Stimulated activated CD4-positive, alpha-beta T cell treated with anti-CD3 and anti-CD28 coated beads, TNF-alpha, amount 100 ng/mL, for 24 hours (primary cell): ENCODE data around the gene IDS.
"Not testable (repeated sequence)": the region's sequence is repeated elsewhere in the genome, so short reads cannot be mapped to it uniquely, and the experiment has no call there.

Source experiments
- DNase-seq, 3 experiments: peaks; one replicate each; pipeline ENCODE4 v3.0.0-alpha.2; 2020; ENCODE audit warnings: low read depth in 3 of 3

Gene IDS

DNA sequence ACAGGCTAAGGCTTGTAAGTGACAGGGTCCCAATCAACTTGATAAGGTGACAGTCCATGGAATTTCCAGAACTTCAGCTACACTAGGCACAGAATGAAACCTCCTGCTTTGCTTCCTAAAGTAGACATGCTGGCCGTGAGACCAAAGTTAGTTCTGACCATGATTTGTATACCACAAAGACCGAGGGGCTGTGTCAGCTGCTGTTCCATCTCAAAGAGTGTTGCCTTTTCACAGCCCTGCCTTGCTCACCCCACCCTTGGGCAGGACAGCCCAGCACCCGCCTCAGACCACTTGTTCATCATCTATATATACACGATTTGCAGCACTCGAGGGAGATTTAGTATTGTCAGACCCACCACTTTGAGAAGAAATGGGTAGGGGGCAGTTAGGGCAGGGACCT lies 5.3 kb downstream of the IDS start:
- no peak for DNase-seq

DNA sequence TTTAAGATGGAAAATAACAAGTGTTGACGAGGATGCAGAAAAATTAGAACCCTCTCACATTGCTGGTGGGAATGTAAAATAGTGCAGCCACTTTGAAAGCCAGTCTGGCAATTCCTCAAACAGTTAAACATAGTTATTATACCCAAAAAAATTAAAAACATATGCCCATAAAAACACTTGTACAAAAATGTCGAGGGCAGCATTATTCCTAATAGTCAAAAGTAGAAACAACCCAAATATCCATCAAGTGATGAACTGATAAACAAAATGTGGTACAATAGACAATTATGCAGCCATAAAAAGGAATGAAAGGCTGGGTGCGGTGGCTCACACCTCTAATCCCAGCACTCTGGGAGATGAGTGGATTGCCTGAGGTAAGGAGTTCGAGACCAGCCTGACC lies 6.3 kb downstream of the IDS start:
- DNase-seq = no peak

DNA sequence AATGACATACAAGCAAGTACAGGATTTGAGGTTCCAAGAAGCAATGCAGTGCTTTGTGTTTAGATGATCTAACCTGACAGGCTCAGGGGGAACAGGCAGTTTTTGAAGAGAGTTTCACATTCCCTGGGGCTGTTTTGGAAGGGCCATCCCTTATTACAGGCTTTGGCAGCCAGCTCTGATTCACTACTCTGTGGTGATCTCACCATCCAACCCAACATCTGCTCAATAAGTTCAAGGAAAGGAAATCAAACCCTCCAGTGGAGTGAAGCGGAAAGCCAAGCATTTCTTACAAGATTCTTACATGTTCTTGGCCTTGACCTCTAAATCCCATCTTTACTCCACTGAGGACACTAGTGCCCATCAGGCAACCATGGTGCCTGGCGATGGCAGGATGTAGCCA lies 7.5 kb downstream of the IDS start:
- no peak for DNase-seq

DNA sequence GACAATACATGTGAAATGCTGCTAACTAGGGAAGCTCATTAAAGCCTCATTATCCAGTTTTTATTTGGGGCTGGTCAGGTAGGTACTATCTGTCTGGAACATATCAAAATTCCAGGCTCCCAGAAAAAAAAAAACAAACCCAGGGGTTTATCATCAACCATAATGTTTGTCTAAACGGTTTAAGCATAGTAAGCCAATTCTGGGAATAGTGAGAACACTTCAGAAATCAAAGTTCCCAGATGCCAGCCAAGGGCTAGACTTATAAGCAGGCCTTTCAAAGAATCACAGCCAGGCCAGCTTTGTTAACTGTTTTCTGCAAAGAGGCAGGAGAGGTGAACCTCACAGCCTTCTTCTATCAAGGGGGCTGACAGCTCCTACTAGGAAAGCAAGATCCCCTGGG lies 8.1 kb downstream of the IDS start:
- no peak for DNase-seq

DNA sequence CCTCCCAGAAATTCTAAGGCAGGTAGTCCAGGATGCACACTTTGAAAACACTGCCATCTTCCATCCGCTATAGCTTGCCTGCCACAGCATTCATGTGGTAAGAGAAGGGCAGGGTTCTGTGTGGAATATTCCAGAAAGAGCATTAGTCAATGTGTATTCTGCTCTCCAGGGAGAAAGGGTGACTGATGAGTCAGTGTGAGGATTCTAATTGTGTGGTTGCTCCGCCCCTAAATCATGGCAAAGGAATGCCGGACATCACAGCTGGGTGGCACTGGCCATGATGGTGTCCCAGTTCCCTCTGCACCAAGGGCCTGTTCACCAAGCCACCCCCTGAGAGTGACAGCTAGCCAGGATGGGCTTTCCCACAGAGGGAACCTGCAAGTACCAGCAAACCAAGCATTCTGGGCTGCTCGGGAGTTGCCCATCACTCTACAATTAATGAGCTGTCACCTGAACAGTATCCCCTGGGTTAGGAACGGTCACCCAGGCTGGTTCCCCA lies 9.5 kb downstream of the IDS start:
- no peak for DNase-seq

DNA sequence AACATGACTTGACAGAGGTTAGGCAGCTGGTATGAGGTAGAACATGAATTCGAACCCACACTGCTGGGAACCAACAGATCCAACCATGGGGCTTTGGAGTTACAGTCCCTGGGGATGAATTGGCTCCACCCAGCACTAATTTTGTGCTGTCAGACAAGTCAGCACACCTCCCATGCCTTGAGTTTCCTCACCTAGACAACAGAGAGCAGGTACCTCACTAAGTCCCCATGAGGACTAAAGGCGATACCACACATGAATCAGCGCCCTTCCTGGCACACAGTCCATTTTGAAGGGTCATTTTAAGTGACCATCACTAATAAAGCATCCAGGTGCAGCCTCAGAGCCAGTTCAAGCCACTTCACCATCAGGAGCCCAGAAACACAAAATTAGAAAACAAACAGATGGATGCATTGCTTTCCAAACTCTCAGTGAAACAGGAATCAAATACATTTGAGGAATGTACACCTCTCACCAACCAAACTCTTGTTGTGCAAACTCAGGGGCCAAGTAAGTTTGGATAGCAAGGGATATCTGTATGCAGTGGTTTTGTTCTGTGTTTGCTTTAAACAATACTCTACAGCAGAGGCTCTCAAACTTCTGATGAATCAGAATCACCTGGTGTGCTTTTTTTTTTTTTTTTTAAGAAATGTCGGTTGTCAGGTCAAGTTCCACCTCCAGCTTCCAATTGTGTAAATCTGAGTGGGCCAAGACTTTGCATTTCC lies 10.1 kb downstream of the IDS start:
- no peak for DNase-seq

DNA sequence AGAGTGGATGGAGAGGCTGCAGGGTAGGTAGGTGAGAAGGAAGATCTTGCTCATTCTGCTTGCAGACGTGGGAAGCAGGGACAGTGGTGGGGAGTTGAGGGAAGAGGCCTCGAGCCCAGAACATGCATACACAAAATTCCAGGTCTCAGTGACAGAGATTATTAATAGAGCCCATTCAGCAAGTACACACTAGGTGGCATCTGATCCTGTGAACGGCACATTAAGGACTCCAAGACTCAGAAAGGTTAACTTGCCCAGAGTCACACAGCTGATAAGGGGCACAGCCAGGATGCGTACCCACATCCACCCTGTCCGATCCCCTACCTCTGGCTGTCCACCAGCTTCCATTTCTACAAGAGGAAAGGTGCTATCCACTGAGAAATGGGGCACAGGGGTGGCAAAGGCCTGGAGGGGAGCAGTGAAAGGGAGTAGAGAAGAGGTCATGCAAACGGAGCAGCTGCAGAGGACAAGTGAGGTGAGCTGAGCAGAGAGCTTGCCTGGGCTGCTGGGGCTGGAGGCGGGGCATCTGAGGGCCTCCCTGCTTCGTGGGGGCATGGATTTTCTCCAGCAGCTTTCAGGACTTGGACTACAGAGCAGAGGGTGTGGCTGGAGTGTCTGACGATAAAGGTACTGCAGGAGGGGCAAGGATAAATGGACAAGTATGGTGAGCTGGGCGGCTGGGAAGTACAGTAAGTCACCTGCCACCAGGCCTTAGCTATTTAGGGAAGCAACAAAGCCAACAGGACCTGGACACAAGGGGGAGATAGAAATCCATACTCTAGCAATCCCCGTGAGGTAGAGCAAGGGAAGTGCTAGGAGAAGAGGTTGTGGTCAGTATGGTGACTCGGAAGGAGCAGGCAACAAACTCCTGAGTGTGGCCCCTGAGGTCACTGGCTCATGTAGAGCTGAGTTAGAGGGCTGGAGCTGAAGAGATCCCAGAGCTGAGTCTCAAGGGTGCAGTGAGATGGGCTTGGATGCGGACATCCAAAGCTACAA lies 11.2 kb downstream of the IDS start:
- no peak for DNase-seq

DNA sequence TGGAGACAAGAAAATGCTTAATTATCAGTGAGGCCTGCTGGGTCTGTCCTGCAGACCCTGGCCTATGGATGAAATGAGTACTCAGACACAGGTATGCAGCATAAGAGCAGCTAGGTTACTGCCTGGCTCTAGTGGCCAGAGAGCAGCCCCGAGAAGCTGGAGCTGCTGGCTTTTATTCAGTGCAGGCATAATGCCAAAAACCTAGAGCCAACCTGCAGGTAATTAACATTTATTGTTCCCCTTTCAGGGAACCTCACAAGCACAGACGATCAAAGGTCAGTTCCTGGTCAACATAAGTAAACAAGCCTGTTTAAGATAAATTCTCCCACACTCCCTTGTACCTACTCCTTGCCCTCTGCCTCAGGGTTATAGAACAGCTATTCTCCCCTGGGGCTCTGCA lies 13.3 kb downstream of the IDS start:
- DNase-seq = no peak

DNA sequence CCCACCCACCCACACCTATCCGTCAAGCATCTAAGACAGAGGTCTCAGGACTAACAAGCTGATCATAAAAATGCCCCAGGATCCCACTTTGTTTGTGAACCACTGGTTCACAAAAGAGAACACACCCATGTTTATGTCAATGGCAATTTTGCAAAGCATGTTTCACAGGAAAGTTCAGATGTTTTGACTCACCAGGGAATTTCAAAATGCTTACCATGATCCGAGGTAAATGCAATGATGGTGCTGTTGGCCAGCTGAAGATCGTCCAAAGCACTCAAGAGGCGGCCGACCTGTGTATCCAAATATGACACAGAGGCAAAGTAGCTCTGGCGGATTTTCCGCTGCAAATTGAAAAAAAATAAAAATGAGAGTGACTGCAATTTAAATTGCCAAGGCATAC lies 15.0 kb downstream of the IDS start:
- DNase-seq = no peak

DNA sequence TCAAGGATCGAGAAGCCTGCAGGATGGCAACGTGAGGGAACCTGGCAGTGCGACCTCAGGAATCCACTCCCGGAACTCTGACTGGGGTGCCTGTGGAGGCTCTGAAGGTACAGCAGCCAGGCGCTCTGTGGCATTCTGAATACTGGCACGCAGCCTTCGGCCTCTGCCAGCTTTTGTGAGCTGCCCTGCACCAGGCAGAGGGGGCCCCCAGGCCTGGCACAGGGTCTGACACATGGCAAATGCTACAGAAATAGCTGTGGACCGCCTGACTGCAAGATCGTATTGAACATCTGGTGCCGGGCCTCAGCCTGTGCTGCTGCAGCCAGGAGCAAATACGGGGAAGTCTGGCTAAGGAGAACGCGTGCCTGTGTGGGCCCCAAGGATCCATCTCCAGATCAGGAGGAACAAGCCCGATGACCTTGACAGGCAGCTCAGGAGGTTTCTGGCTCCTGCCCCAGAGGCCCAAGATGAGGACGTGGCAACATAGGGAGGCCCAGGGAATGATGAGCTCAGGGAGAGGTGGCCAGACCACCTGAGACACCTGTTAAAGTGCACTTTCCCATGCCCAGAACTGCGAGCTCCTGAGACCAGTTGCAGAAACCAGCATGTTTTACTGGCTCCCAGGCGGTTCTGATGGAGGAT lies 16.6 kb downstream of the IDS start:
- DNase-seq = not testable (repeated sequence)

DNA sequence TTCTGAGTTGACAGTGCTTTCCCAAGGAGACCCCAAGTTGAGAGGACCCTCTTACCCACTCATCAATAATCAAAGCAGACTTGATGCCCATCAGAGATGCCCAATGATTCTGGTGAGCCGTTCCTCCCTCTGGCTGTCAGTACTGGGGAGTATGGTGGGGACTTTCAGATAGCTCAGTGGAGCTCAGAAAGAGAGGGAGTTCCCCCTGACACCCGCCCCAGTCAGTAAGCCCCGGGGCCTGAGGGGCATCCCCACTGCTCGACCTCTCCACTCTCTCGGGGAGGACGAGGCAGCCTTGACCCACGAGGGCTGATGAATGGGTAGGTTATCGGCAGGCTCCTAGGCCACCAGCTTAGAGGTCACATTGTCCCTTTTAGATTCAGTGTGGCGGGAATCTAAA lies 17.1 kb downstream of the IDS start:
- not testable (repeated sequence) for DNase-seq

DNA sequence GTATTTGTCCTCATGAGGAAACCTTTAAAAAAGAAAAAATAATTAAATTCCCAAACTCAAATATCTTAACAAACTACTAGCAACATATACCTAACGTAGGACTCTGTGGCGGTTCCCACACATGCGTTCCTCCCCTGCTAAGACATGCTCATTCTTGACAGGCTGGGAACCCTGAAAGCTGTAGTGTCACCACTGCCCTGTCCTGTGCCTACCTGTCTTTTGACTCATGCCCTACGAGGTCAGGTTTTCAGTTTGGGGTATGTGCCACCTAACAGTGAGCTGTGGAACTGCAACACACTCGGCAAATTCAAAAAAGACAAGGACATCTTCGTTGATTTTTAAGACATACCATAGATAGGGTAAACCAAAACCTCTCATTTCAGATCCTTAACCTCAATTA lies 17.8 kb downstream of the IDS start:
- DNase-seq = no peak

DNA sequence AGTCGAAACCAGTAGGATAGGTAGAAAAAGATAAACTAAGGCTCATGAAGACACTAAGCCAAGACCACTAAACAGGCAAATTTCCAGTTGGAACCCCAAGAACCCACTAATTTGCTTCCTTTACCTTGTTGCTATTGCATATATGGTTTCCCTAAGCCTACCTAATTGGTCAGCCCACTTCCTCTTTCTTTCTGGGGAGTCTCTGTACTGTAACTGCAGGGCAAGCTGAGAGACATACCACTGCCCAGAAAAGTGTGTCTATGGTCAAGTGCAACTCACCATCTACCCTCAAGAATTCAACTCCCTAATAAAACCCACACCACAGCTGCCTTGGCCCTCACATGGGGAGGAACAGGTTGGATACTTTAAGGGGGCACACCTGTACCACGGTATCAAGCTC lies 28.6 kb downstream of the IDS start:
- DNase-seq = no peak

DNA sequence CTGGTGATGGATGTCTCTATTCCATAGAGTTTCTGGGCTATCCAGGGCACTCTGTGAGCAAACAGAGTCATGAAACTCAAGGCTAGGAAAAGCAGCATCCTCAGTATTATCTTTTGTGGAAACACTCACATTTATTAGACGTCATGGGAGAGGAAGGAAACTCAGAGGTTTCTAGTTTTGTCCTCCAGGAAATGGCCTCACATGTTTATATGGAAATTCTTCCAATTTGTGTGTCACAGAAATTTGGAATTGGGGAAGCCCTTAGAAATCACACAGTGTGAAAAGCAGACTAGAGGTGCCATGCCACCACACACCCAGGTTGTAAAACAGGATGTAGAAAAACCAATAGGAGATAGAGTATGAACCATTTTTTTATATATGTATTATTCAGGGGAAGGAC lies 31.1 kb downstream of the IDS start:
- DNase-seq = no peak

DNA sequence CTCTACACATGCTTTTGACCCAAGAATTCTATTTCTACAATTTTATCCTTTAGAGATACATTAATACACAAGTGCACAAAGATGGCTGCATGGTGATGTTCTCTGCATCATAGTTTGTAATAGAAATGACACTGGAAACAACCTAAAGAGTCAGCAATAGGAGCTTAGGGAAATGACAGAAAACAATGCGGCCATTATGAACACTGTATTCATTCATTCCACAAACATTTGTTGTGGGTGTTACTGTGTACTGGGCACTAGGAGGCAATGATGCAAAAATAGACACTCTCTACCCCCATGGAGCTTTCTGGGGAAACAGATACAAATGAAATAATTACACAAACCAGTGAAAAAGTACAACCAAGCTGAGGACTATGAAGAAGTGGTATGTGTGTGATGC lies 32.0 kb downstream of the IDS start:
- no peak for DNase-seq

DNA sequence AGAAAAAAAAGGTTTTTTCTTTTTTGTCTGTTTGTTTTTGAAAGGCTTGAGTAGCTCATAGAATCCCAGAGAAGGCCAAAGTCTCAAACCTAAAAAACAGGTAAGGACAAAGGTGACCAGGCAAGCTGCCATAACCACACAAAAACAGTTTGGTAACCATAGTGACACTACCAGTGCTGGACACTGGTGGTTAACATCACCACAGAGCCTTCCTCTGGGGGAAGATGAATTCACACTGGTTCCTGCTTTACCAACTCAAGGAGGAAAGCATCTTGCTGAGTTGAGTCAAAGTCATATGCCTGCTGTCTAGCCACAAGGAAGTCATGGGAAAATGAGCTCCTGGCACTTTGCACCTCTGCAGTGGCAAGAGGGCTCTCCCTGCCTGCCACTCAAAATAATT lies 32.5 kb downstream of the IDS start:
- DNase-seq = no peak

DNA sequence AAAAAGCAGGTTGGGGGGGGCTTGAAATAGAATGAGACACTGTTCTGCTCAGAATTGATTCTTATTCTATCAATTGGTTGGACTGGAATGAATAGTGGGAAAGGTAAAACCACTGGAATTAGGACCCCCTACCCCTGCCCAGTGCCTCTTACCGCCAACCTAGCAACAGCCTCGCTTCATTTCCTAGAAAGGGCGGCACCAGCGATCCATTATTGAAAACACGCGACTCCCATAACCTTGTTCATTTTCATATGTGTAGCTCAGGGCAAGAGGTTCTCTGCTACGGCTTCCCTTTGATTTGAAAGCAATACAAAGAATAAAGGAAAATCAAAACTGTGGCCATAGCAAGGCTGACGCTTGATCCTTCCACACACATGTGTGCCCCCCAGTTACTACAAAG lies 33.7 kb downstream of the IDS start:
- no peak for DNase-seq

DNA sequence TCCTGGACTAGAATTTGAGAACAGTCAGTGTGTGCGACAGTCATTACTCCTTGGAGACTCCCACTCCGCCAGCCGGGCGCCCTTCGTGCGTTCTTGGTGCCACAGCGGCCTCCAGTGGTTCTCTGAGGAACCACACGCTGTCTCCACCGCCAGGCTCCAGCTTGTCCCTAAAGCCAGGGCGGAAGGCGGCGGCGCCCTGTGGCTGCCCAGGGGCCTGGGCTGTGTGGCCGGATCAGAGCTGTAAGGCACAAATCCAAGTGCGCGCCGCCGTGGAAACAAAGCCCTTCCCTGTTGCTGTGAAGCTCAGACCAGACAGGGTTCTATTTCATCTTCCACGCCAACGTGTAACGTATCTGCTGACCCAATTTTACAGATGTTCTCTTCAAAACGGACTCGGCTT lies 34.2 kb downstream of the IDS start:
- peak; percentile 27 to 59 (median 41) for DNase-seq

DNA sequence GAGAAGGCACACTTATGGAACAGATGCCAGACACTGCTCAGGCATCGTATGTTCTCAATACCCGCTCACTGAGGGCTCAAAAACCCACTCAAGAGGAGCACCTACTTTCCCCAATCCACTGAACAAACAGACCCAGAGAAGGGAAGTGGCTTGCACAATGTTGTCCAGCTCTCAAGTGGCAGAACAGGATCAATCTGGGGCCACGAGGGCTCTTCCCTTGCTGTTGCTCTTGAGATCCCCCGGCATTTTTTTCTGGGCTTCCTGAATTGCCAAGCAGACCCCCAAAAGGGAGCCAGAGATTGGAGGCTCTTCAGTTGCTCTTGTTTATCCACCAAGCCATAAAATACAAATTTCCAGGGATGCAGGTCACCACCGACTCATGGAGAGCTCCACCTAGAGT lies 35.7 kb downstream of the IDS start:
- DNase-seq = no peak

DNA sequence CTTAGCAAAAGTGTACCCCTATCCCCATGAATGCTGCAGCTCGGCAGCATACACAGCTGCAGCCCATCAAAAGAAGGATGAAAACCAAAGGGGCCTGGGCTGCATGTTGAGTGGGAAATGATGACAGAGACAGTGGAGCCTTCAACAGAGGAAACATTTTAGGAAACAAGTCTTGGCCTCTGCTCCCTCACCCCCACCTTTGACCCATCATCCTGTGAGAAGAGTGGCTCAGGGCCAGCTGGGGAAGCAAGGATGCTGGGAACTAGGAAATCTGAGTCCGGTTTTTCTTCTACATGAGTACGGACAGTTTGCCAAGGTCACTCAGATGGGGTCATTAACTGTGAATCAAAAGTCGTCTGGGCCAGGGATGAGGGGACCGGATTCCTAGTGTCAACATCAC lies 37.2 kb downstream of the IDS start:
- DNase-seq = no peak

DNA sequence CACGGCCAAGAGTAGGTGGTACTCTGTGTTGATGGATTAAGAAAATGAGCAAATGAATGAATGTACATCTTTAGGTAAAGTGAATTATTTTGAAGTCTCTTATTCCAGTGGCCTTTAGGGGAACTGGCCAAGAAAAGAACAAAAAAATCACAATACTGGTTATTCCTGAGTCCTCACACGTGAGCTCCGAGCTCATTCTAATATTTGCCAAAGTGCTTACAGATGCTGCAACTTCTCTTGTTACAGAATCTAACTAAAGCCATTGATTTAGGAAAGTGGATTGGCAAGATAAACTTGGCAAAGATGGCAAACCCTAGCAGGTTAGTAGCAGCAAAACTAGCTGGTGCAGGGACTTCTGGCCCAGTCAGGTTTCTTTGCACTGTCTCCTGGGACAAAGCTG lies 37.6 kb downstream of the IDS start:
- no peak for DNase-seq

DNA sequence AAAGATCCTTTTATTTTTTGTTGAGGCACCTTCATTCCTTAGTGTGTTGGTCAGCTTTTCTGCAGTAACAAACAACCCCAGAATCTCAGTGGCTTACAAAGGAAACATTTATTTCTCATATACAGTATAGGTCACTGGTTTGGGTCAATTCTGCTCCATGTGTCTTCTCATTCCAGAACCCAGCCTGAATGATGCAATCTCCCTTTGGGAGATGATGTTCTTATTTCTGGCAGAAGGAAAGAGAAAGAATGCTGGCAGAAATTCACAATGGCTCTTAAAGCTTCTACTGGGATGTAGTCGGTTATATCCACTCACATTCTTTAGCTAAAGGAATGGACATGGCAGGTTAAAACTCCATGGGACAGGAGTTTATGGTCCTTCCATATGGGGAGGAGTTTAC lies 42.3 kb downstream of the IDS start:
- no peak for DNase-seq

DNA sequence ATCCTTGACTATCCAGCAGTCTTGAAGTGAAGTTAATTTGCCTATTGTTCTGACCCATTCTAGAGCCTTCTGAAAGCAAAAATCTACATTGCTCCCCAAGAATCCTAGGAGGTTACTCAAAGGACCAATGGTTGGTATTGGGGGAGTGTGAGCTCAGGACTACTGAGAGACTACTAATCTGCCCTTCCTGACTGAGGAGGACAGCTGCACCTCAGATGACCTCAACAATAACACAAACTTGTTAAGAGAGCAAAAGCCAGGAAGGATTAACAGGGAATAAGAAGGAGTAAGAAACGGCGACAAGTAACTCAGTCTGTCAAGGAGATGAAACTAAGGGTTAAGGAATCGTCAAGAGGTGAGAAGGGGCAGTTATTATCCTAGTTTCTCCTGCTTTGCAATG lies 43.4 kb downstream of the IDS start:
- no peak for DNase-seq
